IPS-15b (cell line): Measurements from ENCODE around the gene TSC22D1.

Experiments
- H3K27me3 ChIP-seq: one replicate; pipeline ENCODE4 v1.6.1; 2013; ENCODE audit warnings: low read length; ENCODE audit not compliant: control insufficient read depth, insufficient read depth
- H3K36me3 ChIP-seq: one replicate; pipeline ENCODE4 v1.6.1; 2013; ENCODE audit warnings: low read length; ENCODE audit not compliant: control insufficient read depth, insufficient read depth
- H3K4me1 ChIP-seq: one replicate; pipeline ENCODE4 v1.6.1; 2013; ENCODE audit warnings: mild to moderate bottlenecking, low read length; ENCODE audit not compliant: control insufficient read depth, insufficient read depth
- H3K4me3 ChIP-seq: one replicate; pipeline ENCODE4 v1.5.1; 2013; ENCODE audit warnings: low read depth, low read length
- H3K9ac ChIP-seq: one replicate; pipeline ENCODE4 v1.6.1; 2013; ENCODE audit warnings: low read depth, mild to moderate bottlenecking, low read length
- H3K9me3 ChIP-seq: one replicate; pipeline ENCODE4 v1.6.1; 2013; ENCODE audit warnings: mild to moderate bottlenecking, low read length; ENCODE audit not compliant: control insufficient read depth, insufficient read depth

TSC22D1 gene

GRCh38 chr13:44407891-44408290, 168.2 kb downstream of the TSC22D1 start:
- Histone ChIP-seq H3K36me3 (no peaks in the 10 kb centered on the region), H3K27me3 (no peaks in the 10 kb centered on the region), H3K4me3 (no peak overlapping the region), H3K9me3 (no peaks in the 10 kb centered on the region), H3K4me1 (peaks cover 42% of the 10 kb centered on the region), H3K9ac (no peak overlapping the region)

- H3K27me3 ChIP-seq, result no peaks in the 10 kb centered on the region
- no peaks in the 10 kb centered on the region for H3K36me3 ChIP-seq
- H3K9me3 ChIP-seq, result no peaks in the 10 kb centered on the region
- H3K9ac ChIP-seq, result no peak overlapping the region
- no peak overlapping the region for H3K4me3 ChIP-seq
- peaks cover 47% of the 10 kb centered on the region for H3K4me1 ChIP-seq
These were observed 168.8 kb downstream of the TSC22D1 start for GRCh38 chr13:44407379-44407778.

- Histone ChIP-seq H3K4me1 (peaks cover 44% of the 10 kb centered on the region), H3K9ac (no peak overlapping the region), H3K9me3 (no peaks in the 10 kb centered on the region)
These were observed 169.5 kb downstream of the TSC22D1 start for GRCh38 chr13:44406617-44407016.

GRCh38 chr13:44404261-44405132, 171.6 kb downstream of the TSC22D1 start:
- Histone ChIP-seq H3K36me3 (no peaks in the 10 kb centered on the region), H3K4me3 (peak overlapping the region; percentile 31), H3K4me1 (peaks cover 49% of the 10 kb centered on the region), H3K27me3 (no peaks in the 10 kb centered on the region), H3K9ac (peak overlapping the region; percentile 14), H3K9me3 (no peaks in the 10 kb centered on the region)

More at GRCh38 chr13:44406617-44407016, 169.5 kb downstream of the TSC22D1 start:
- no peaks in the 10 kb centered on the region for H3K36me3 ChIP-seq
- H3K27me3 ChIP-seq, result no peaks in the 10 kb centered on the region
- H3K4me3 ChIP-seq, result no peak overlapping the region

GRCh38 chr13:44403461-44404056, 172.6 kb downstream of the TSC22D1 start:
- H3K4me3 ChIP-seq, result peak overlapping the region; percentile 31
- peak overlapping the region; percentile 32 for H3K9ac ChIP-seq
- no peaks in the 10 kb centered on the region for H3K9me3 ChIP-seq
- H3K4me1 ChIP-seq, result peaks cover 49% of the 10 kb centered on the region
- H3K36me3 ChIP-seq, result no peaks in the 10 kb centered on the region
- no peaks in the 10 kb centered on the region for H3K27me3 ChIP-seq

GRCh38 chr13:44402899-44403445, 173.2 kb downstream of the TSC22D1 start:
- peak overlapping the region; percentile 31 for H3K4me3 ChIP-seq
- no peaks in the 10 kb centered on the region for H3K27me3 ChIP-seq
- H3K4me1 ChIP-seq, result peaks cover 49% of the 10 kb centered on the region
- H3K9me3 ChIP-seq, result no peaks in the 10 kb centered on the region
- no peaks in the 10 kb centered on the region for H3K36me3 ChIP-seq
- peak overlapping the region; percentile 32 for H3K9ac ChIP-seq

GRCh38 chr13:44401577-44401976, 174.6 kb downstream of the TSC22D1 start:
- Histone ChIP-seq H3K4me1 (peaks cover 44% of the 10 kb centered on the region), H3K4me3 (no peak overlapping the region), H3K9me3 (no peaks in the 10 kb centered on the region), H3K36me3 (no peaks in the 10 kb centered on the region), H3K27me3 (no peaks in the 10 kb centered on the region), H3K9ac (no peak overlapping the region)

GRCh38 chr13:44400736-44401135, 175.4 kb downstream of the TSC22D1 start:
- H3K9ac ChIP-seq, result no peak overlapping the region
- H3K27me3 ChIP-seq, result no peaks in the 10 kb centered on the region
- H3K4me3 ChIP-seq, result no peak overlapping the region
- H3K4me1 ChIP-seq, result peaks cover 40% of the 10 kb centered on the region
- H3K9me3 ChIP-seq, result no peaks in the 10 kb centered on the region
- H3K36me3 ChIP-seq, result no peaks in the 10 kb centered on the region

- Histone ChIP-seq H3K4me1 (peaks cover 23% of the 10 kb centered on the region), H3K9me3 (no peaks in the 10 kb centered on the region), H3K4me3 (no peak overlapping the region), H3K9ac (no peak overlapping the region), H3K27me3 (no peaks in the 10 kb centered on the region), H3K36me3 (no peaks in the 10 kb centered on the region)
These were observed 177.1 kb downstream of the TSC22D1 start for GRCh38 chr13:44399074-44399473.

- Histone ChIP-seq H3K9me3 (no peaks in the 10 kb centered on the region), H3K36me3 (no peaks in the 10 kb centered on the region), H3K4me3 (no peak overlapping the region), H3K9ac (no peak overlapping the region), H3K4me1 (peaks cover 19% of the 10 kb centered on the region), H3K27me3 (no peaks in the 10 kb centered on the region)
These were observed 177.5 kb downstream of the TSC22D1 start for GRCh38 chr13:44398606-44399005.

- no peak overlapping the region for H3K4me3 ChIP-seq
- no peaks in the 10 kb centered on the region for H3K9me3 ChIP-seq
- H3K4me1 ChIP-seq, result peaks cover 11% of the 10 kb centered on the region
- H3K27me3 ChIP-seq, result no peaks in the 10 kb centered on the region
- no peak overlapping the region for H3K9ac ChIP-seq
- no peaks in the 10 kb centered on the region for H3K36me3 ChIP-seq
These were observed 178.3 kb downstream of the TSC22D1 start for GRCh38 chr13:44397766-44398223.
